GM18517 (cell line): ENCODE results near the gene POLD1.
A peak's percentile ranks its signal among the peaks of the same experiment; 100 is the strongest.
"Not testable (repeated sequence)": the region's sequence is repeated elsewhere in the genome, so short reads cannot be mapped to it uniquely, and the experiment has no call there.

Experiments used
- ATAC-seq: cut with Tn5 transposase; IDR thresholded peaks from one replicate; pipeline ENCODE4 v1.9.1; 2021; ENCODE audit warnings: mild to moderate bottlenecking, moderate library complexity; ENCODE audit not compliant: unreplicated experiment

Gene POLD1

GRCh38 chr19:50433201-50434180 lies 49.3 kb downstream of the POLD1 start:
- no peak for ATAC-seq

- no peak for ATAC-seq
Measured at GRCh38 chr19:50434525-50434924, 50.4 kb downstream of the POLD1 start.

GRCh38 chr19:50435221-50435620 lies 51.1 kb downstream of the POLD1 start:
- ATAC-seq = no peak

GRCh38 chr19:50435627-50436026 lies 51.5 kb downstream of the POLD1 start:
- no peak for ATAC-seq

- no peak for ATAC-seq
Measured at GRCh38 chr19:50437862-50438449, 53.8 kb downstream of the POLD1 start.

GRCh38 chr19:50439130-50439529 lies 55.0 kb downstream of the POLD1 start:
- not testable (repeated sequence) for ATAC-seq

- no peak for ATAC-seq
Measured at GRCh38 chr19:50444059-50444458, 59.9 kb downstream of the POLD1 start.

- ATAC-seq = no peak
Measured at GRCh38 chr19:50447053-50447452, 62.9 kb downstream of the POLD1 start.

- no peak for ATAC-seq
Measured at GRCh38 chr19:50447750-50448149, 63.6 kb downstream of the POLD1 start.

- ATAC-seq = no peak
Measured at GRCh38 chr19:50449236-50449899, 65.2 kb downstream of the POLD1 start.

- no peak for ATAC-seq
Measured at GRCh38 chr19:50450369-50451222, 66.4 kb downstream of the POLD1 start.

GRCh38 chr19:50451223-50451534 lies 67.0 kb downstream of the POLD1 start:
- ATAC-seq = no peak

- no peak for ATAC-seq
Measured at GRCh38 chr19:50453243-50453642, 69.1 kb downstream of the POLD1 start.

GRCh38 chr19:50455992-50456391 lies 71.8 kb downstream of the POLD1 start:
- no peak for ATAC-seq

- no peak for ATAC-seq
Measured at GRCh38 chr19:50457300-50457699, 73.2 kb downstream of the POLD1 start.

- no peak for ATAC-seq
Measured at GRCh38 chr19:50458396-50459066, 74.4 kb downstream of the POLD1 start.

GRCh38 chr19:50459067-50459456 lies 74.9 kb downstream of the POLD1 start:
- ATAC-seq = no peak

- ATAC-seq = no peak
Measured at GRCh38 chr19:50459638-50460037, 75.5 kb downstream of the POLD1 start.

- peak; percentile 71 for ATAC-seq
Measured at GRCh38 chr19:50460161-50460765, 76.1 kb downstream of the POLD1 start.
